HepG2 (cell line): ENCODE results near the gene BICRAL. TPM values are rescaled to one million over a fixed set of nuclear protein-coding genes. Genes with fewer than 3 reads are reported as not detected.

Source experiments
- ATF7 ChIP-seq, 2 experiments: fragments of 450-650 bp in 1 of 2; sonication (generic) in 1 of 2; formaldehyde crosslinking in 1 of 2; IDR thresholded peaks; 2 replicates each; pipeline versions ENCODE4 v1.4.0 to v1.6.1; 2016 to 2020; ENCODE audit warnings: antibody characterized with exemption in 1 of 2, mild to moderate bottlenecking in 1 of 2, missing genetic modification reagents in 1 of 2
- EHMT2 ChIP-seq: fragments of 200-600 bp; sonication (generic); IDR thresholded peaks from 2 replicates; pipeline ENCODE4 v1.7.0; 2017; ENCODE audit warnings: antibody characterized with exemption, low read depth, low read length, borderline replicate concordance
- ELK4 ChIP-seq: sonication (generic); formaldehyde crosslinking; IDR thresholded peaks from 2 replicates; pipeline ENCODE4 v1.9.0; 2021; ENCODE audit warnings: missing genetic modification reagents, borderline replicate concordance
- GPN1 ChIP-seq: sonication (generic); formaldehyde crosslinking; IDR thresholded peaks from 2 replicates; pipeline ENCODE4 v1.5.1; 2020; ENCODE audit warnings: missing genetic modification reagents, borderline replicate concordance
- KDM4B ChIP-seq: sonication (generic); formaldehyde crosslinking; IDR thresholded peaks from 2 replicates; pipeline ENCODE4 v1.4.0; 2020; ENCODE audit warnings: missing genetic modification reagents
- KLF13 ChIP-seq: sonication (generic); formaldehyde crosslinking; IDR thresholded peaks from 2 replicates; pipeline ENCODE4 v1.4.0; 2020; ENCODE audit warnings: mild to moderate bottlenecking, missing genetic modification reagents
- MIER3 ChIP-seq: IDR thresholded peaks from 2 replicates; pipeline ENCODE4 v1.6.1; 2016; ENCODE audit warnings: missing compliant biosample characterization, borderline replicate concordance
- MXD4 ChIP-seq: IDR thresholded peaks from 2 replicates; pipeline ENCODE4 v1.6.1; 2016; ENCODE audit warnings: mild to moderate bottlenecking, missing biosample characterization, missing genetic modification reagents
- NR2F6 ChIP-seq, 2 experiments: IDR thresholded peaks; 2 replicates each; pipeline ENCODE4 v1.6.1; 2016; ENCODE audit warnings: antibody characterized with exemption in 1 of 2, mild to moderate bottlenecking in 1 of 2
- POGK ChIP-seq: sonication (generic); formaldehyde crosslinking; conservative IDR thresholded peaks from 2 replicates; pipeline ENCODE4 v1.8.0; 2022; ENCODE audit warnings: mild to moderate bottlenecking, moderate library complexity, missing genetic modification reagents
- TOPORS ChIP-seq: sonication (generic); formaldehyde crosslinking; IDR thresholded peaks from 2 replicates; pipeline ENCODE4 v1.8.0; 2023; ENCODE audit warnings: mild to moderate bottlenecking, missing genetic modification reagents
- ZBTB40 ChIP-seq, 2 experiments: fragments of 450-650 bp in 1 of 2; sonication (generic) in 1 of 2; formaldehyde crosslinking in 1 of 2; IDR thresholded peaks; 2 replicates each; pipeline versions ENCODE4 v1.6.1 to v1.8.0; 2016 to 2022; ENCODE audit warnings: antibody characterized with exemption in 1 of 2, mild to moderate bottlenecking in 1 of 2, missing genetic modification reagents in 1 of 2
- ZMAT3 ChIP-seq: sonication (generic); formaldehyde crosslinking; conservative IDR thresholded peaks from 2 replicates; pipeline ENCODE4 v1.7.0; 2021; ENCODE audit warnings: missing genetic modification reagents
- polyA plus RNA-seq, 8 experiments: library from polyadenylated mRNA; depleted of rRNA in 3 of 8; stranded (reverse) in 7 of 8; unstranded in 1 of 8; fragments of >200 nt; fragmentation: Illumina TruSeq in 4 of 8; extraction: Trizol in 4 of 8; gene quantifications; 2 replicates each; pipeline versions ENCODE4 v1.2.1 to v1.2.3, GENCODE V29; 2011 to 2016; ENCODE audit warnings: low read depth in 4 of 8, missing spikeins in 1 of 8, mixed read lengths in 1 of 8; ENCODE audit not compliant: insufficient read depth in 1 of 8
- total RNA-seq, 5 experiments: library from RNA; depleted of rRNA; stranded (reverse); fragments of >200 nt; fragmentation: Illumina TruSeq; extraction: Trizol; gene quantifications; 2 replicates each; pipeline ENCODE4 v1.2.3, GENCODE V29; 2016; ENCODE audit warnings: low read depth in 1 of 5

BICRAL gene
- total and polyA plus RNA-seq, 2 of the 13 experiments (the other 11 are each of a cell fraction or from before 2014, with no cell fraction given): 5.0 to 13.5 TPM

- TF ChIP-seq ZBTB40 (IDR thresholded peaks at IDR 0.05) (no peak), ZBTB40 (CRISPR knock-in tag; IDR thresholded peaks at IDR 0.05) (peak; percentile 59; the same call in 1 of the 2 replicates), ELK4 (CRISPR knock-in tag) (no peak), TOPORS (CRISPR knock-in tag) (0 out of 2 replicates have a peak, but pooled peaks have one; percentile 56), ZMAT3 (no peak; the same call in 1 of the 2 replicates), ATF7 (IDR thresholded peaks at IDR 0.05) (no peak), ATF7 (CRISPR knock-in tag; IDR thresholded peaks at IDR 0.05) (0 out of 2 replicates have a peak, but pooled peaks have one; percentile 41), MIER3 (peak; percentile 24; the same call in 1 of the 2 replicates), EHMT2 (no peak), KLF13 (CRISPR knock-in tag) (no peak), KDM4B (peak; percentile 75), POGK (CRISPR knock-in tag) (peak; percentile 45), NR2F6 (IDR thresholded peaks at IDR 0.05) (no peak), NR2F6 (CRISPR knock-in tag; IDR thresholded peaks at IDR 0.05) (peak; percentile 73; the same call in 1 of the 2 replicates), GPN1 (no peak), MXD4 (CRISPR knock-in tag) (no peak; the same call in 1 of the 2 replicates)
Observed at GRCh38 chr6:42746463-42747391, 35.1 kb upstream of the BICRAL start (continued).
